ENCODE data around the gene UBAC2.

UBAC2 gene

DNA sequence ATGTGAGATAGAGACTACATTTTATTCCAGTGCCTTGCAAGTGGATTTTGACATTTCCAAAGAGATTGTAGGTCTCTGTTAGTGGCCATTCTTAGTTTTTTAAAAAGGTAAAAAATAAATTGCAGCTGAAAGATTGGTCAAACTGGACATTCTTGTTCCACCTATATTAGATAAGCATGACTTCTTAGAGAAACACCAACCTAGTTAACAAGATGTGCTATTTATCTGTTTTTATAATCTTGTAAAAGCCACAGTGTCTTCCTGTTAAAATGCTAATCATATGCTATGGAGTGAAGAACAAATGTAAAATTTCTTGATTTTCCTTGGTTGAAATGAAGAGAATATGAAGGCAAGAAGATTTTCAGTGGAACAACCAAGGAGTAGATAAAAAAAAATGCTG lies 140.0 kb downstream of the UBAC2 start:
- DNase-seq (ENCODE audit: low spot score): no peak

DNA sequence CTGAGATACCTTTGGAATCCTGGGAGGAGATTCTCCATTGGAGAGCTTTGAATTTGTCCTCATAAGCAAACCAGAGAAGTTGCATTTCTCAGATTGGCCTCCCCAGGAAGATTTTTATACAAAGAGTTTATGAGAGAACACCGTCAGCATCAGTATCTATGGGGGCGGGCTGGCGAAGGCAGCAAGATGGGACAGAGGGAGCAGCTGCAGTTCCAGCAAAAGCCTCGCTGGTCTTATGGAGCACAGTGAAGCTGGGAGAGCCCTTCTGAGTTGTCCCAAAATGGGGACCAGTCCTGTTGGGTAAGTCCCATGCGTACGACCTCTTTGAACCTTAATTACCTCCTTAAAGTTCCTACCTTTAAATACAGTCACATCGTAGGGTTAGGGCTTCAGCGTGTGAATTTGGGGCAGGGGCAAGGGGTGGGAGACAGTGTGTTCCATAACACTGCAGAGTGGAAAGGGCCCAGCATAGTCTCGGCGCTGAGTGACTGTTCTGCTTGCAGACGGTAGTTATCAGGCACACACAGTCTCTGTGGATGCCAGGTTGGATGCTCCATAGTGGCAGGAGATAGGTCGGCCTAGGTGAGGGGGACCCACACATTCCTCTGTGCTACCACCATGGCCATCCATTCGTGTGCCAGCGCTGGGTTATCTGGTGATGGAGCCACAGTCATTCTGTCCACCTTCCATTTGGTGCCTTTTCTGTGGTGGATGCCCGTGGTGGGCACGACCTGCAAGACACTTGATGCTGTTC lies 141.5 kb downstream of the UBAC2 start:
- DNase-seq (ENCODE audit: low spot score): no peak

- no peak for DNase-seq (ENCODE audit: low spot score)
These were observed 142.2 kb downstream of the UBAC2 start for GRCh38 chr13:99342723-99343315.

GRCh38 chr13:99344610-99345208 lies 144.1 kb downstream of the UBAC2 start:
- no peak for DNase-seq (ENCODE audit: low spot score)

DNA sequence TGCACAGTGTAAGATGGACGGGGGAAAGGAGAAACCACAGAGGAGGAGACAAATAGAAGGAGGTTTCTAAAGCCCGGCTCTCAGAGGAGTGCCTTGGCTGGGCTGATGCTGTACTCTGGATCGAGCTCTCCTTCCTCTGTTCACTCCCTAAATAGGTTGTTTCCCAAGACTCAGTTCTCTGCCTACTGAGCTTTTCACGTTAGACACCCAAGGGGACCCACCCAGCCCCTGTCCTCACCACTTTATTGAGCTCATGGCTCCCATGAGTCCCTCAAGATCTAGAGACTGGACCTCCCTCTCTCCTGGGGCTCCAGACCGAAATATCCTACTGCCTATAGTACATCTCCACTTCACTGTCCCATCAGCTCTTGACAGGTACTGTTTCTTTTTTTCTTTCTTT lies 144.7 kb downstream of the UBAC2 start:
- DNase-seq (ENCODE audit: low spot score): no peak

DNA sequence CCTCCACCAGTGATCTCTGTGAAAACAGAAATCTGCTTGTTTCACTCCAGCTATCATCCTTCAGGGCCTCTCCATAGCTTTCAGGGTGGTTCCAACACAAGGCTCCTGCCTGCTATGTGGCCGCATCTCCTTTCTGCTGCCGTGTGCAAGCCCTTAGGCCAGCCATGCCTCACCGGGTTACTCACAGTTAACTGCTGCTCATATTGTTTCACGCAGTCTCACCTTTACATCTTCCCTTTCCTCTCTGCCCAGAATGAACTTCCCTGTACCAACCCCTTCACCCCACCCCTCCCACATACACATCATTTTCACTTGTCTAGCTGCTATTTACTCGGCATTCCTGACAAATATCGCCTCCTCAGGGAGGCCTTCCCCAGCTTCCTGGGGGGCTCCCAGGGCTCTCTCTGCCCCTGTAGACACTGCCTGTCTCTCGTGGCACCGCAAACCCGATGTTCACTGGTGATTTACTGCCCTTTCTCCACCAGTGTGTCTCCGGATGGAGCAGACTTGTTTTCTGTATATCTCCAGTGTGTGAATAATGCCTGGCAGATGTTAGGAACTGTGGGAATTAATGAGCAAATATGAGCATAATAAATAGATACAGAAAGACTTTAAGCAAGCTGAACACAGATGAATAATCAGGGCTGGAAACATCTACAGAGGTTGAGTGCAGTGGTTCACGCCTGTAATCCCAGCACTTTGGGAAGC lies 145.8 kb downstream of the UBAC2 start:
- no peak for DNase-seq (ENCODE audit: low spot score)

GRCh38 chr13:99347335-99347878 lies 146.8 kb downstream of the UBAC2 start:
- no peak for DNase-seq (ENCODE audit: low spot score)

DNA sequence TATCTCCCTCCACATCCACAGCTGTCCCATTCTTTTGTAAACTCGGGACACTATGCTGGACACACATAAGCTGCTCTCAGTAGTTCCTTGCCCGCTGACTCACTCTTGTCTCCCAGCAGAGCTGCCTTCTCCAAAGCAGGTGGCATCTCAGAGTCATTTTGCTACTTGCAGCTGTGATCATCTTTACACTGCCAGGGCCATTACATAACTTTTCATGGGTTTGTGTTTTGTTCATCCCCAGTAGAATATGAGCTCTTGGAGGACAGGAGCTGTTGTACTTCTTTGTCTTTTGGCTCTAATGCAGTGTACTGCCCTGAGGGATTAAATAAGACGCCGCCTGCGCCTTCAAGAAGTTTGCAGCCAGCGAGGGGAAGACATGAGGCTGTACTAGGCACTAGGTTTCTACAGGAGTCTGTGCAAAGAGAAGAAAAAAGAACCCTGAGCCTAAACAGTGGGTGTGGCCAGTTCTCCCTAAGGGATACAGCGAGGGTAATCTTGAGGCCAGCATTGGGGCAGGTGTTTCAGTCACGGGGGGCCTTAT lies 147.3 kb downstream of the UBAC2 start:
- DNase-seq (ENCODE audit: low spot score): no peak

GRCh38 chr13:99350191-99350590 lies 149.5 kb downstream of the UBAC2 start:
- DNase-seq (ENCODE audit: low spot score): no peak

GRCh38 chr13:99351772-99352171 lies 151.1 kb downstream of the UBAC2 start:
- DNase-seq (ENCODE audit: low spot score): no peak

GRCh38 chr13:99352351-99353245 lies 151.9 kb downstream of the UBAC2 start:
- DNase-seq (ENCODE audit: low spot score): no peak

GRCh38 chr13:99353246-99353600 lies 152.6 kb downstream of the UBAC2 start:
- no peak for DNase-seq (ENCODE audit: low spot score)

DNA sequence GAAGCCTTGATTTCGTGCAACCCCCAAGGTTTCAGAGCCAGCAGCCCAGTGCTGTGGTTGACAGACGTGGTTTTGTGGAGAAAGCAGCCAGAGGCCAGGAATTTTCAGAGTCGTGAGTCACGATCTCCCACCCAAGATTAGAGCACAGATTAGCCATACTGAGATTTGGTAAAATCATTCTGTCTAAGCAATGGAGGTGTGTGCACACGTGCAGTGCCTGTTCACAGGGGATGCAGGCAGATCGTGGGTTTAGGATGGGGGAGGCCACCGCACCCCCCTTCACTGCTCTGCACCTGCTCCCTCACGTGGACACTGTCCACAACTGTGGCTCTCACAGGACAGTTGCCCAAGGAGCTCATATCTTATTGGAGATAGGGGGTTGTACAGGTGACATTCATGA lies 153.2 kb downstream of the UBAC2 start:
- no peak for DNase-seq (ENCODE audit: low spot score)

DNA sequence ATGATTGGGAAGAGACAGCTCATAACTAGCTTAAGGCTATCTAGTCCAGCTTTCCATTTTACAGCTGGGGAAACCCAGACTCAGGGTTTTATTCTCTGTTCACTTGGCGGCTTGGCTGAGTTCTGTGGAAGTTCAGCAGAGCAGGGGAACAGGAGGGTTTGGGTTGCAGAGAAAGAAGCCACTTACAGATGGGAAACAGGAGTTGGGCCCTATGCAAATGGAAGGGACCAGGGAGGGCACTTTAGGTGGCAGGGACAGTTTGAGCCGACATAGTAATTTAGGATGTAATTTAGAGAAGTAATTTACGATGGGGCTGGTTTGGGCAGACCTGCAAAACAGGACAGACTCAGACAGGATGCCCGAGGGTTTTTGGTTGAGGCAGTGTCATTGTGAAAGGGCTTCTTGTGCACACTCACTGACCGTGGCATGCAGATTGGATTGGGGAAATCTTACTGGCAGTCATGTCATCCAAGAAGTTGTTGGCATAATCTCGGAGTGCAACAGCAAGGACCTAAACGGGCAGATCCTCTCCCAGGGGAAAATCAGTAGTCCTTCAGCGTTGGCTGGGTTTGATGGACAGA lies 153.8 kb downstream of the UBAC2 start:
- no peak for DNase-seq (ENCODE audit: low spot score)

- no peak for DNase-seq (ENCODE audit: low spot score)
These were observed 154.8 kb downstream of the UBAC2 start for GRCh38 chr13:99355267-99356011.

- DNase-seq (ENCODE audit: low spot score): no peak
These were observed 155.3 kb downstream of the UBAC2 start for GRCh38 chr13:99356012-99356261.

GRCh38 chr13:99356262-99357091 lies 155.8 kb downstream of the UBAC2 start:
- DNase-seq (ENCODE audit: low spot score): no peak

DNA sequence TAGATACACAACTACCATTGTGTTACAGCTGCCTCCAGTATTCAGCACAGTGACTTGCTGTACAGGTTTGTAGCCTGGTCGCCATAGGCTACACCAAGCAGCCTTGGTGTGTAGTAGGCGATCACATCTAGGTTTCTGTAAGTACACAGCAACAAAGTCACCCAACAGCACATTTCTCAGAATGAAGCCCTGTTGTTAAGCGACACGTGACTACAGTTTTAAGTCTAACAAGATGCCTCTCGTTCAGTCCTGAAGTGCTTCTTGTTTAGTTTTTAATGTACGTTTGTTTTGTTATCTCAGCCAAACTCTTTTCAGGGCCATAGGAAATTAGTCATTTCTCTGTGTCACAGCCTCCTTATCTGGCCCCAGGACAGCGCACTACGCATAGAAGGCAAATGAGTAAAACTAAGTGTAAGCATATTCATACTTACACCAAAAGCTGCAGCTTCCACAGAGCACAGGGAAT lies 156.5 kb downstream of the UBAC2 start:
- DNase-seq (ENCODE audit: low spot score): no peak

DNA sequence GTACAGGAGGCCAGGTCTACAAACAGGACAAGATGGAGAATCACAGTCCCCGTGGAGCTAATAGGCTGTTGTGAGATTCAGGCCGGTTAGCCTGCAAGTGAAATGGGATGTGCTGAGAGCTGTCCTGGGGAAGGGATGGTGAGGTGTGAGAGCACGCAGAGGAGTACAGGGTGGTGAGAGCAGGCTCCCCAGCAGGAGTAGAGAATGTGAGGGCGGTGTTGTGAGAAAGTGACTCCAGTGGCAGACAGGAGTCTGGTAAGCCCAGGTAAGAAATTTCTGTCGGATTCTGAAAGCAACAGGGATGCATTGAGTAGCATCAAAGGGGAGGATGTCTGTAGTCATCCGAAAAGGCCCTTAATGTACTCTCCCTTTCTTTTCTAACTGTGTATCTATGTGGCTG lies 157.3 kb downstream of the UBAC2 start:
- no peak for DNase-seq (ENCODE audit: low spot score)

- DNase-seq (ENCODE audit: low spot score): no peak
These were observed 158.9 kb downstream of the UBAC2 start for GRCh38 chr13:99359528-99359927.
